GM19372 (cell line): Measurements from ENCODE around the gene STRIT1.

Experiments
- ATAC-seq: cut with Tn5 transposase; IDR thresholded peaks from one replicate; pipeline ENCODE4 v1.9.1; 2021; ENCODE audit warnings: mild to moderate bottlenecking, low read depth, moderate library complexity; ENCODE audit not compliant: unreplicated experiment

The STRIT1 gene

DNA sequence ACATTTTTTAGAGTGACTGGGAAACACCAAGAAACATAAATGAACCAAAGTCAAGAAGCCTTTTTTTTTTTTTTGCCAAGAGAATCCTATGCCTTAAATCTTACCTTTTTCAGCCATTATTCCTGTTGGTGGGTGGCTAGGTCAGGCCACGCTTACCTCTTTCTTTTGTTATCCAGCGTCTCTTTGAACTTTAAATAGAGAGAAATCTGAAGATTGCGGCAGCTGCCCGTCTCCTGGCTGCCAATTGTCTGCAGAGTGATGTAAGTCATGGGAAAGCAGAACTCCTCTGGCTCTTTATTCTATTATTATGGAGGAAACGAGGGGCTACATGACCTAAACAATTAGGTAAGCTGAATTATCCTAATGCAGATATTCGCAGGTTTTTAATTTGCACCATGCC lies at the start of gene STRIT1:
STRIT1 (minus strand) TSS at position 168 of the 400 bp plus-strand sequence.
- no peak for ATAC-seq

DNA sequence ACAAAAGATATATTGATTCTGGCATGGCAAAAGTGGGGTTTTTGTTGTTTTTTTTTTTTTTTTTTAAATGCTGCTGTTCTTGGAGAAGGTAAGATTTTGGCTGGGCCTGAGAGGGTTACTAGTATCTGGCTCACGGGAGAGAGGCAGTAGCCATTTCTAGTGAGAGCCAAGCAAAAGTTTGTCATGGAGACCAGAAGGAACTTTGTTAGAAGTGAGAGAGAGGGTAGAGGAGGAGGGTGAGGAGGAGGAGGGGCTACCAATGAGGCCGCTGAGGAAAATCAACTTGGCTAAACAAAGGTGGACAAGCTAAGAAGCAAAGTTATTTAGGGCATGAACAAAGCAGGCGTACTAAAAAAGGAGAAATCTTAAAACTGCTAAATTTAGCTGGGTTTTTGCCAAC lies 48.9 kb upstream of the STRIT1 start:
- ATAC-seq: no peak

DNA sequence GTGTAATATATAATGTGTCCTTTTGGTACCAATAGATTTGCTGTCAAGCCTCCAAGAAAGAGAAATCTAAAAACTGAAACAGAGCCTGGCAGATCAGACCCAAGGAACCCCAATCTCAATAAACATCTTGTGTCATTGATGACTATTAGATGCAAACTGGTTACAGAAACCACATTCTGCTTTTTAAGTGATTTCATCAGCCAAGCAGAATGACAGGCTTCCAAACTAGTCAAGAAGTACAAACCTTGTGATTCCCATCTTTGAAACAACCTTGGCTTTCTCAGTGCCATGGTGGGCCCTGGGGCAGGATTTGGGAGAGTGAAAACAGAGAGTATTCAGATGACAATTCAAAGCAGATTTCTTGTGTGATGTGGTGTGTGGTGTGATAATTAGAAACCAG lies 45.6 kb upstream of the STRIT1 start:
- no peak for ATAC-seq

DNA sequence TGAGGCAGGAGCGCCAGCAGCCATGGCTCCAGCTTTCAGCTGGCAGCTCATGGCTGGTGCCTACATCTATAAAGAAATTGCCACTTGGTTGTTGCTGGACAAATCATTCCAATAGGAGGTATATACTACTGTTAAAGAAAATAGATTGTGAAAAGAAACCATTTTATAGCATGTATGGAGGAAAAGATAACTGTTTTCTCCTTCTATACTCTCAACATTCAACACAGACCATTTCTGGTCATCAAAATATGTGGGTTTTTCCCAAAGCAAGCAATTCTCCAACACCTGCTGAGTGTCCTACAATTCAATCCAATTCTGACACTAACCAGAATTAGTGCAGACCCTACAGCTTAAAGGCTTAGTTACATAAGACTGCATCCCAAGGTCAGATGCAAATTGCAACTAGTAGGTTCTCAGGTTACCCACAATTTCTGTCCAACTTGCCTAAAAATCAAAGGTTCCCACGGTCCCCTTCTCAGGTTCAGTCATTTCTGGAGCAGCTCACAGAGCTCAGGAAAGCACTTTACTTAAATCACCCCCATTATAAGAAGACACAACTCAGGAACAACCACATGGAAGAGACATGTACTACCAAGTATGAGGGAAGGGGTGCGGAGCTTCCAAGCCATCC lies 42.4 kb upstream of the STRIT1 start:
- no peak for ATAC-seq

DNA sequence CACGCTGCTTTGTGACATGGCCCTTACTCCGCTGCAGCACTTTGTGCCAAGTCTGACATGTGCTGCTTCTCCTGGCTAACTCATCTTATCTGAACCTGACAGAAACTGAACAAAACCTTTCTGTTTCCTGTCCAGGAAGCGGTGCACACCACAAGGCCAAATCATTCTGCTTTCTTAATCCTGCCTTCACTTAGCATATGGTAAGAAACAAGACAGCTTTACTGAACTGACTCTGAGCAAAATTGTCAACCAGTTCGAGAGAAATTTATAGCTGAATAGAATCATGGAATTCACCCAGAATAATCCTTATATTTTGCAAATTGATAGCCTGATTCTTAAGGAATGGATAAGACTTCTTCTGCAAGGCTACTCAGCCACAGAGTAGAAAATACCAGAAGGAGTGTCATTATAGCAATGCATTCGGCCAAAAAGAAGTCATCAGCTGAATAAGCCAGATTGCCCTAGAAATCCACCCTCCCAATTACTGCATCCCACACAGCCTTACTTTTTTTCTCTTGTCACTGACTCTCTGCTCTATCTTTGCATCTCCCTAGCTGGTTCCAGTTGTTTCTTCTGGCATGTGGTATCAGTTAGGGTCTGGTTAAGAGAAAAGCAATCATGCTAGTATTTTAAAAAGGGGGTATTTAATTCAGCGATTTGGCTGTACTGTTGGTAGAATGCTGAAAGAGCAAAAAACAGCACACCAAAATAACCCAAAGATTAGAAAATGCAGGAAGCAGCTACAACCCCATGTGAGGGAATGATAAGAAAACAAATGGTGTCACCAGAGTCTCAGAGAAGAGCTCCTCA lies 41.6 kb upstream of the STRIT1 start:
- peak; percentile 86 for ATAC-seq

DNA sequence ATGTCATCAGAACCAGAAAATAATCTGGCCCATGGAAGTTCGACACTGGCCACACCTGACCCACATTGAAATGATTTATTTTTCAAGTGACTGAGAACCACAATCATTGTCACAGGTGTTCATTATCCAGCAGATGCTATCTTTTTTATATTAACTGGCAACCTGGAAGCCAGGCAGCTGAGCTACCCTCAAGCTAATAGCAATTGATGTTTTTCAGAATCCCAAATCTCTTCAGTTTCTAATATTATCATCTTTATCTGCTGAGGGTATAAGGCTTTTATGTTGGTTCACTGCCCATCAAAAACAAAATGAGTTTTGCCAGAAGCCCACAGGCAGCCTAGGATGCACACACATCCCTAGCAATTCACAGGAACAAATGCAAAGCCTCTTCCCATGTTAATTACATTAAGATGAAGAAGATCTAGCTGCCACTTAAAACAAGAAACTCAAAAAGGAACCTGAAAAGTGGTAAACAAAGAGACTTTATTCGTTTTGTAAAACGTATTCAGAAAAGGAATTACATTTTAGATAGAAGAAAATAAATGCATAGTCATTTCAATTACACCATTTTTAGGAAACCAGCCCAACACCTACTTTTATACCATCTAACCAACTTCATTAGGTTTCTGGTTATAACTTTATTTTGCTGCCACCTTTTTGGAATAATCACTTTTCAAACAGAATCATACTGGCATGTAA lies 40.9 kb upstream of the STRIT1 start:
- no peak for ATAC-seq

DNA sequence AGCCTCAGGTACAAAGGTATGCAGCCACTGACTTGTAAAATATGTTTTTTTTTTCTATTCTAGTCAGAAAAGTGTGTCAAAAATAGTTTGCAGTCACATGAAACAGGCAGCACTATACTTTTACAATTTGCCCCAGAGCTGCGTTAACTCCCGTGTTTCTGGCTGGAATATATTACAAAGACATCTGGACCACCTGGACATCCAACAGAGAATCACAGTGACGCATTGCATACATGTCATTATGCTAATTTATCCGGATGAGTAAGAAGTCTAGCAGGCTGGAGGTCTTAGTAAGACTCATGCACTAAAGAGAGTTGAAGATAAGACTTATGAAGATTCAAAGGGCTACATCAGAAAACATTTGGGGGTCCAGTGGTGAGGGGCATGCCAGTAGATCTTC lies 39.2 kb upstream of the STRIT1 start:
- ATAC-seq: no peak

DNA sequence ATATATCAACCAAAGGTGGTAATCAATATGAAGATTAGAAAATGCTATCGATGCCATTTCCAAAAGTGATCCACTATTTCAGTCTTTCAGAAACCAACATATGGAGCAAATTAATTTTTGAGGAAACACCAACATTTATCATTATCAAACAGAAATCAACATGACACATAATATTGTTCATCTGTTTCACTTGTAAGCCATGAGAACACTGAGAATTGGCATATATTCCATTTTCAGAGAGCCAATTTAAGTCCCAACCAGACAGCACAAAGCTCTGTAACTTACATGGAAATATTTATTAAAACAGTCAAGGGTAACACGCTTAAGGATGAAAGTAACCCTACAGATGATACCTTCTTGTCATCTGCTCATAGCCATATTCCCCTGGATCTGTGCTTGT lies 37.6 kb upstream of the STRIT1 start:
- ATAC-seq: no peak

DNA sequence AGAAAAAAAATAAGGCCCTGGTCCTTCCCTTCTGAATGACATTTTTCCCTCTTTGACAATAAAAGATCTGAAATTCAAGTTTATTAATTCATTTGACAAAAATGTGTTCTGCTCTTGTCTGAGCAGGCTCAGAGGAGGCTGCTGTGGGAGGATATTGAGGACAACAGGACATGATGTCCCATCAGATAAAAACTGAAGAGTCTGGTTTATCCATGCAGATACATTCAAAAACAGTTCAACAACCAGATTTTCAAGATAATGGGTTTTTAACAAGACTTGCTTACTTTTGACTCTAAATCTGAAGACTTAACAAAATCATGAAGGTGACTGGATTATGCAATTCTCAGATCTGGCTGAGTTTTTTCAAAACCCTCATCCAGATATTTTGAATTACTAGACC lies 36.9 kb upstream of the STRIT1 start:
- no peak for ATAC-seq

DNA sequence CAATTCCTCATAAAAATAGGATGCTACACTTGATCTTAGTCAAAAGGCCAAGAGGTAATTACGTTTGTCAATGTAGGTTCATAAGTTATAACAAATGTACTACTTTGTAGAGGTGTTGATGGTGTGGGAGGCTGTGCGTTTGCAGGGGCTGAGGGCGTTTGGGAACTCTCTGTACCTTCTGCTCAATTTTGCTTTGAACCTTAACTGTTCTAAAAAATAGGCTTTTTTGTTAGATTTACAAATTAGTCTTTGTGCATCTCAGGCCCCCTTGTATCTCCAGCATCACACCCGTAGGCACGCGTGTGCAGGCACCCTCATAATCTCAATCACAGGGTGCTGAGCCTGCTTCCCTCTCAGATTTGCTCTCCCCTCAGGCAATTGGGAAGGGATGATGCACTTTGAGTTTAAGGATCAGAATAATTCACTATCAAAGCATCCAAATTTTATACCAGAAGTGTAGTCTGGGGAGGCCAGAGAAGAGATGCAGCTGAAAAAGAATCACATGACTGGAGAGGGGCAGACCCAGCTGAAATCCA lies 36.1 kb upstream of the STRIT1 start:
- ATAC-seq: no peak

DNA sequence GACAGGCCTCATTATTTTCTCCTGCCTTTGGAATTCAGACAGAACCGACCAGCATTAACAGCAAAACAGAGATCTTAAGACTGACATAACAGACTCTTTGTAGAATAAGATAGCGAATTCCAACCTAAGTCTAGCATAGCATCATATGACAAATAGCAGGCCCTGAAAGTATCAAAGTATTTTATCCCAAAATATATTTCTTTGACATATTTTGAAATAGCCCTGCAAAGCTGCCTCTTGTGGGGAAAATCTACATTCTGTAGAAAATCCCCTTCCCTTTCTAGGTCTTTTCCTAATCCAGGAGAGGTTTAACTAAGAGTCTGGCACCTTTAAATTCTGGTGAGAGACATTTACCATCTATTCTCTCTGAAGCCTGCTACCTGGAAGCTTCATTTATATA lies 34.4 kb upstream of the STRIT1 start:
- ATAC-seq: no peak

DNA sequence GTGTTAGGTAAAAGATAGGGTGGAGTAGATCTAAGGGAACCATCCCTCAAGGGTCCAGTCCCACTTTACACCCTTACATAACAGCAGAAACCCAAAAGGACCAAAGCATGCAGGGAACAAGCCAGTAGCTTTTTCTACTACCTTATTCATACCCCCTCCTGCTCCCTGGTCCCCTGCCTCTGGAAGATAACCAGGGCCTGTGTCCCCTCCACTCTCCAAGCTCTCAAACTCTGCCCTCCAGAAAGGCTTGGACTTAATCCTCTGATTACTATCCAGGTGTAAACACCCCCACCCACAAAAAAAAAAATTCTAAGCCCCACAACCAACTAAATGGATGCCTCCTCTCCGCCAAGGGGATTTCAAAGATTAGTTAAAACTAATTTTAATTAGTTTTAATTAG lies 33.9 kb upstream of the STRIT1 start:
- ATAC-seq: no peak

DNA sequence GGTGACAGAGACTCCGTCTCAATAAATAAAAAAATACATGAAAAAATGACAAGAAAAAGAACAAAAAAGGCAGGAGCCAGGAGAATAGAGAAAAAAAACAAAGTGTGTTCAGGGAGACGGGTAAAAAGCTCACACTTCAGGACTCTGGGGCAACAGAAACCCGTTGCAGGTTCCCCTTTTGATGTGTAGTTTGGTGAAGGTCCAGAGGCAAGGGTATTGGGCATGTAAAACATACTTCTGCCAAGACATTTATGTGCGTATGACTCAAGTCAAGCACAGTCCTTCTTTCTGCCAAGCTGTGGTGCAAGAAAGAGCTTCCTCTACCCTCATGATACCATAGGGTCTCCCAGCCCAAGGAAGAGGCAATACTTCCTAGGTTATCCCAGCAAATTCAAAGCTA lies 33.4 kb upstream of the STRIT1 start:
- ATAC-seq: no peak

DNA sequence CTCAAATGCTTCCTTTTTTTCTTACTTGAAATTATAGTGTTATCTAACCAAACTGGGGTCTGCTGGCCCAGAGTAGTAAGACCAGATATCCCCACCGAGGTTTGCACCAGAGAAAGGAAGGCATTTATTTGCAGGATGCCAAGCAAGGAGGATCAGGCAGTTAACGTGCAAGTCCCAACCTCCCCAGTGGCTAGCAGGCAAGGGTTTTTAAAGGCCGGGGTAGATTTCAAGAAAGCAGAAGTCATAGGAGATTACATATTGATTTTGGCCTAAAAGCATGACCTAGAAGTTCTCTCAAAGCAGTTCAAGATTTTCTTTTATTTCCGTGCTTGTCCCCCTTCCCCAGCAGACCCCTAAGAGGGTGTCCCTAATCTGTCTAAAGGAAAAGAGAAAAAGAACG lies 32.8 kb upstream of the STRIT1 start:
- no peak for ATAC-seq

DNA sequence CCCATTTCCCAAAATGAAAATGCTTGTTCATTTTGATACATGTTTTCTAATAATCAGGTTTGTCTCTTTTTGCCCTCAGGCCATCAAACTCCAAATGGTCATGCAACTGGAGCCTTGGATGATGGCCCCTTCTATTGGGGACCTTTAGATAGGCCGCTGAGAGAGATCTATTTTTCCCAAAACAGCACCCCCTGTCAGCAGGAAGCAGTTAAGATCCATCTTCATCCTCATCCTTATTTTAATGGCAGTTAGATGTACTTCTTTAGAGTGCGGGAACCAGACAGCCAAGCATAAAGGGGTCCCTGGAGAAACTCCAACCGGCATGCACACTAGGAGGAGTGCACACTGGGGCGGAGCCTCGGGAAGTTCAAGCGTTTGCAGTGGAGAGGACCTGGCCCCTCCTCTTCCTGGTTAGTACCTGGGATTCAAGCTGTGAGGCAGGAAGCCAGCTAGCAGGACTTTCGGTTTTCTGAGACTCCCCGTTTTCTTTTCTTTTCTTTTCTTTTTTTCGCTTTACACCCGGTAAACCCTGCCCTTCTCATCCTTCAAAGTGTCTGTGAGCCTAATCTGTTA lies 31.9 kb upstream of the STRIT1 start:
- ATAC-seq: no peak

DNA sequence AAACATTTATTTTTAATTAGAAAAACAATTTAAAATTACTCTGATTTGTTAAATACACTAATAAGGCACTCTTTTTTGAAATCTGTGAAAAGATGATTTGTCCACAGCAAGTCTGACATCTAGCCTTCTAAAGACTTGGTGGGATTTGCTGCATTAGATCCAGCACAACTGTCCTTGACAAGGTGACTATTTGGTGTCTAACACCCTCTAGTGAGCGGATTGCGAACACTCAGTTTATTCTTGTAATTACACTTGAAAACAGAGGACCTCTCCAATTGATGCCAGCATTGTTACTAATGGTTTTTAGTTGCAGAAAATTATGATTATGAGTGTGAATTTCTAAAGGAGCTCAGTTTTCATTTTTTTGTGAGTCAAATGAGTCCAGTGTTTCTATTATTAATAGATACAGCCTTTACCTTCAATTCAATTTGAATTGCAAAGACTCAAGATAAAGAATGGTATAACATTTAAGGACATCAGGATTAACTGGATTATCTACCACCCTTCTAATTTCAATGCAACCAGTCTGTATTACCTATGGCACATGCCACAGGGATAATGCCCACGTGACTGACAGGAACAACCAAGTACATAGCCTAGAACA lies 29.7 kb upstream of the STRIT1 start:
- peak; percentile 86 for ATAC-seq

DNA sequence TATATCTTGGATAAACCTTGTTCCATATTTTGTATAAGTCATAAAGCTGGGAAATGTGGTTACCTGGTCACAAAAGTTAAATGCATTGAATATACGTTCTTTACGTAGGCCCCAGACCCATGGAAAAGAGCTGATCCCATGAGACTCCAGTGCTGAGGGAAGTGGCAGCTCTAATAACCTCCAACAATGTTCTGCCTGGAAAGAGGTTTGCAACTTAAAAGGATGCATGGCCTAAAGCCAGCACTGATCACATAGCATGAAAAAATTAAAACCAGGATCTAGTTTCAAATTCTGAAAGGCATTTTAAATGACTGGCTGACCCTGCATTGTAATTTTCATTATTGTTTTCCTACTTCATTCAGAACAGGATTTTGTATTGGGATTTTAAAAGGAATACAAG lies 27.9 kb upstream of the STRIT1 start:
- ATAC-seq: no peak

DNA sequence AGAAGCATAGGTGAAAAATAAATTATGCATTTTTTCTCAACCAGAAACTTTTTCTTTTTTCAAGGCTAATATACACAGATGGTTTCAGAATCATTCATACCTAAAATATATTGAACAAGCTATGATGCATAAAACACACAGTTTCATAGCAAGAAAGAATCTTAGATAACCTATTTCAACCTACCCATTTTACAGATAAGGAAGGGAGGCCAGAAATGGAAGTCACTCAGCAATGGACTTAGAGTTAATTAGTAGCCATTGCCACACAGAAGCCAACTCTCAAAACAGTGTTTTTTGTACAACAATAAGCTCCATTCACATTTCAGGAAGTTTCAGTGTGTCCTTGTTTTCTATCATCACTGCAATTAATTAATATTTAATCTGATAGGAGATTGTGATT lies 27.5 kb upstream of the STRIT1 start:
- no peak for ATAC-seq

DNA sequence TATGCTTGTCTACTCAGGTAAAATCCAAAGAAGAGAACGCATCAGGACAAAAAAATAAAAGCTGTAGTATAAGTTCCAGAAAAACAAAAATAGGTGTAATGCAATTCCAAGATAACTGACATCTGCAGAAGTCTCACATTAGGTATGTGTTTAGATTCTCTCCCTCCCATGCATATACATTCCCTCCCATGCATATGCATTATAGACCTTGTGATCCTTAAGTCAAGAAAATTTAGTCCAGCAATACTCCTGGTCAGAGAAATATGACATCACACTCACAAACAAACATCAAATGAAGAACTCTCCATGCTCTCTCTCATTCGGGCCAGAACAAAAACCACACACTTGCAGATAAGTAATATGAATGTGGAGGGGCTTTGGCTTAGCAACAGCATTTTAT lies 25.3 kb upstream of the STRIT1 start:
- ATAC-seq: no peak

DNA sequence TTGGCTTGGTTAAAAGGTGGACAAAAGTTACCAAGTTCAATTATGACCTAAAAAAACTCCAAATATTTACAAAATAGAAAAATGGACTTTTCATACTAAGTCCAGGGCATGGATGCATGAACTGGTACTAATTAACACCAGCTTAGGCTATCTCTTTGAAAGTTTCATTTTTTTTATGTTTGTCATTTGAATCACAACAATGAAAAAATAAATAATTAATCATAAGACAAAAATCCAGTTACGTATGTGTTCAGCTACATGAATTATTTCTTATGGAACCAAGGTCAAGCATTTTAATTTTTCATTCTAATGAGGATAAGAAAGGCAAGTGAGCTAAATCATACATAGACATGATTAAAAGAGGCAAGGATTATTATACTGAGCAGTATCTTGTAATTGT lies 23.7 kb upstream of the STRIT1 start:
- no peak for ATAC-seq

DNA sequence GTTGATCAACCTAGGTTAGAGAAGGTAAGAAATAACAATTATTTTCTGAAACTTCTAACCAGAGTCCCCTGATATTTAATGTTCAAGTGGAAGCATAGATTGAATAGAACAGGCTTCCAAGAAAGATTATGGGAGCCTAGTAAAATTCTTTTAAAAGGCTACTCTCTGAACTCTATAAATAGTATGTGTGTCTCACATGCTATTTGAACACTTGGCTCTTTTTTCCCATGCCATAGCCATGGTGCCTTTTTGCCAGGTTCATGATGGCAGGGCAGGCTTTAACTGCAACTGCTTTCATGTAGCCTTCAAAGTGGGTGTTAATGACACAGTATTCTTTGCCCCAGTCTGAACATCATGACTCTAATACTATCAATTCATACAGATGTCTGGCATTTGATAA lies 22.9 kb upstream of the STRIT1 start:
- ATAC-seq: no peak
